ENCODE measurements around the gene HPSE2.

GRCh38 chr10:98517672-98518071 is 718.0 kb downstream of the HPSE2 start:
- TF ChIP-seq EZH2phosphoT487 (IDR thresholded peaks at IDR 0.05; ENCODE audit: insufficient read depth, low read depth) (no peak), EZH2 (IDR thresholded peaks at IDR 0.05; ENCODE audit: insufficient read depth, poor library complexity, severe bottlenecking) (no peak)

All from GM23248 (cell line).